HG02759 (cell line): ENCODE results near the gene ZNF883.

Source experiments
- ATAC-seq: cut with Tn5 transposase; IDR thresholded peaks from one replicate; pipeline ENCODE4 v1.9.1; 2021; ENCODE audit warnings: mild to moderate bottlenecking, moderate library complexity; ENCODE audit not compliant: unreplicated experiment

Gene ZNF883

GRCh38 chr9:112921549-112921948, 90.4 kb downstream of the ZNF883 start:
- peak; percentile 40 for ATAC-seq

- ATAC-seq, result no peak
Observed at GRCh38 chr9:112917987-112918362, 94.0 kb downstream of the ZNF883 start.

- ATAC-seq, result no peak
Observed at GRCh38 chr9:112917047-112917986, 94.7 kb downstream of the ZNF883 start.

GRCh38 chr9:112914524-112914923, 97.5 kb downstream of the ZNF883 start:
- ATAC-seq, result no peak

- ATAC-seq, result no peak
Observed at GRCh38 chr9:112913326-112913725, 98.7 kb downstream of the ZNF883 start.

- no peak for ATAC-seq
Observed at GRCh38 chr9:112912636-112913035, 99.4 kb downstream of the ZNF883 start.

- no peak for ATAC-seq
Observed at GRCh38 chr9:112911736-112912135, 100.3 kb downstream of the ZNF883 start.
